ENCODE results near the gene MAGI3. TPM values are rescaled to one million over a fixed set of nuclear protein-coding genes. Genes with fewer than 3 reads are reported as not detected.
A peak's percentile ranks its signal among the peaks of the same experiment; 100 is the strongest.
"Not testable (repeated sequence)": the region's sequence is repeated elsewhere in the genome, so short reads cannot be mapped to it uniquely, and the experiment has no call there.

MAGI3 gene
- total RNA-seq, 1 donor from 2014 or later = 15.9 TPM

DNA sequence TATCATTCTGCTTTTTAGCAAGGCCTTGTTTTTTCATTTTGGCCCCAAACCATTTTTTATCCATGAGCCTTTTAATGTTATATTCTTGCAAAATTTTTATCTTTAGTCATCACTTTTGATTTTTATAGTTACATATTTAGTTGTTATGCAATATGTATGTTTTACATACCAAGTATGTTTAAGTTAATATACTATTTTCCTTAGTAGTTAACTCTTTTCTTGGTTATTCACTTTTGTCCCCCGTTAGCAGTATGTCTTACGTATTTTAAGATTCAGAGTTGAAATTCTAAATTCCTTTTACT lies 44.5 kb downstream of the MAGI3 start:
- DNase-seq (ENCODE audit: low spot score) = no peak
- intact Hi-C loops (cut with DNase I) = no loop called here
- ATAC-seq = no peak

- no peak for DNase-seq (ENCODE audit: low spot score)
- ATAC-seq = no peak
- intact Hi-C loops (cut with DNase I) = no loop called here
Measured at GRCh38 chr1:113437554-113438341, 47.4 kb downstream of the MAGI3 start.

DNA sequence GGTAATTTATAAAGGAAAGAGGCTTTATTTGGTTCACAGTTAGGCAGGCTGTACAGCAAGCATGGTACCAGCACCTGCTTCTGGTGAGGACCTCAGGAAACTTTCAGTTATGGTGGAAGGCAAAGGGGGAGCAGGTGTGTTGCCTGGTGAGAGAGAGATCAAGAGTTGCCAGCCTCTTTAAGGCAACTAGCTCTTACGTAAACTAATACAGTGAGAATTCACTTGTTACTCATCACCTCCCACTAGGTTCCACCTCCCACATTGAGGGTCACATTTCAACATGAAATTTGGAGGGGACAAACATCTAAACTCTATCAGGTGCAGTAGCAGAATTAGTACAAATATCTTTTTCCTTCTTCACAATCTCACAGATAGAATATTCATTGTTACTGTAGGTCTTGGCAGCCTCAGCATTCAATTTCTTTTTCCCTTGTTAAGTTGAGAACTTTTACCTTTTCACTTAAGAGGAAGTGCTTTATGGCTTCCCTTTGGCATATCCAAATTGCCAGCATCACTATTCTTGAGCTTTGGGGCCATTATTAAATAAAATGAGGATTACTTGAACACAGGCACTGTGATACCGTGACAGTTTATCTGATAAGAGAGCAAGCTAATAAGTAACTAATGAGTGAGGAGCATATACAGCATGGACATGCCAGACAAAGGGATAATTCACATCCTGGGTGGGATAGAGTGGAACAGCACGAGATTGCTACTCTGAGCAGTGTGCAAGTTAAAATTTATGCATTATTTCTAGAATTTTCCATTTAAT lies 48.4 kb downstream of the MAGI3 start:
- intact Hi-C loops (cut with DNase I) = no loop called here
- DNase-seq (ENCODE audit: low spot score) (no peak), ATAC-seq (no peak)

GRCh38 chr1:113439277-113439670 lies 49.0 kb downstream of the MAGI3 start:
- DNase-seq (ENCODE audit: low spot score) = no peak
- intact Hi-C loops (cut with DNase I) = no loop called here
- ATAC-seq = no peak

GRCh38 chr1:113442131-113442530 lies 51.8 kb downstream of the MAGI3 start:
- intact Hi-C loops (cut with DNase I) = no loop called here
- DNase-seq (ENCODE audit: low spot score) = no peak
- ATAC-seq = no peak

GRCh38 chr1:113444857-113445256 lies 54.5 kb downstream of the MAGI3 start:
- no peak for ATAC-seq
- DNase-seq (ENCODE audit: low spot score) = no peak
- intact Hi-C loops (cut with DNase I) = no loop called here

- intact Hi-C loops (cut with DNase I) = no loop called here
- no peak for ATAC-seq
- no peak for DNase-seq (ENCODE audit: low spot score)
Measured at GRCh38 chr1:113451710-113452109, 61.4 kb downstream of the MAGI3 start.

GRCh38 chr1:113452921-113453770 lies 62.8 kb downstream of the MAGI3 start:
- DNase-seq (ENCODE audit: low spot score) (no peak), ATAC-seq (peak; percentile 78)
- intact Hi-C loops (cut with DNase I) = no loop called here

DNA sequence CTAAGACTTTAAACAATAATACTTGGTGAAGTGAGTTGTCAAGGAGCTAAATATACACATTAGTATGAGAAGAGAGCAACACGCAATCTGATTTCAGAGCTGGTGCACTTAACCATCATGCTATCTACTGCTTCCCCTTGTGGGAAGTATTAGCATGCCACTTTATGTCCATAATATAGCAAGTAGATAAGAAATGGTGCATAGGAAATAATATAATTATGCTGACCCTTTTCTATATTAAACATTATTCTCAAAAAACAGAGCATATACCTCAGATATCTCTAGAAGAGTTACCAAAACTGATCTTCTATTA lies 63.4 kb downstream of the MAGI3 start:
- DNase-seq (ENCODE audit: low spot score) (no peak), ATAC-seq (peak; percentile 20)
- intact Hi-C loops (cut with DNase I) = no loop called here

DNA sequence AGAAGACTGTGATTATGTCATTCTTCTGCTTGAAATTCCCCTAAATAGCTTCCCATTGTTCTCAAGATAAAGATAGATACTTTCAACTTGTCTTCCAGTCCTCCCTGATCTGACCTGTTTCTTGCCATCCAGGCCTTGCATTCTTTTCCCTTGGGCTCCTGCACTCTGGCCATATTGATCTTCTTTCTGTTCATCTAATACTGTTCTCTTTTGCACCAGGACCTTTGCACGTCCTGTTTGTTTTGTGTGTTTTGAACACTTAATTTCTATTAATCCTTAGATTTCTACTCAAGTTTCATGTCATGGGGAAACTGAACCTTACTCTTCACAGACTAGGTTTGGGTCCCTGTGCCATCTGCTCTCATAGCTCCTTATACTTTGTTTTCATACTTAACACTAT lies 65.1 kb downstream of the MAGI3 start:
- intact Hi-C loops (cut with DNase I) = no loop called here
- ATAC-seq (no peak), DNase-seq (ENCODE audit: low spot score) (no peak)

- DNase-seq (ENCODE audit: low spot score) = no peak
- peak; percentile 80 for ATAC-seq
- intact Hi-C loops (cut with DNase I) = no loop called here
Measured at GRCh38 chr1:113456967-113457366, 66.7 kb downstream of the MAGI3 start.

- intact Hi-C loops (cut with DNase I) = no loop called here
- ATAC-seq = no peak
Measured at GRCh38 chr1:113459279-113459678, 69.0 kb downstream of the MAGI3 start.

DNA sequence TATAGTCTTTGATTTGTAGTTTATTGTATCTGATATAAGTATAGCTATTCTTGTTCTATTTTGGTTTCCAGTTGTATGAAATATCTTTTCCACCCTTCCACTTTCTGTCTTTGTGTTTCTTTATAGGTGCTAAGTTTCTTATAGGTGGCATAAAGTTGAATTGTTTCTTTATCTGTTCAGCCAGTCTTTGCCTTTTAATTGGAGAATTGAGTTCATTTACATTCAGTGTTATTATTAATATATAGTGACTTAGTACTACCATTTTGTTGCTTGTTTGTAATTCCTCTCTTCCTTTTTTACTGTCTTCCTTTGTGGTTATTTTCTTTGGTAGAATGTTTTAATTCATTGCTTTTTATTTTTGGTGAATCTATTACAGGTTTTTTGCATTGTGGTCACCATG lies 77.7 kb downstream of the MAGI3 start:
- intact Hi-C loops (cut with DNase I) = no loop called here
- no peak for ATAC-seq
- DNase-seq (ENCODE audit: low spot score) = no peak

More at GRCh38 chr1:113459279-113459678, 69.0 kb downstream of the MAGI3 start:
- no peak for DNase-seq (ENCODE audit: low spot score)

DNA sequence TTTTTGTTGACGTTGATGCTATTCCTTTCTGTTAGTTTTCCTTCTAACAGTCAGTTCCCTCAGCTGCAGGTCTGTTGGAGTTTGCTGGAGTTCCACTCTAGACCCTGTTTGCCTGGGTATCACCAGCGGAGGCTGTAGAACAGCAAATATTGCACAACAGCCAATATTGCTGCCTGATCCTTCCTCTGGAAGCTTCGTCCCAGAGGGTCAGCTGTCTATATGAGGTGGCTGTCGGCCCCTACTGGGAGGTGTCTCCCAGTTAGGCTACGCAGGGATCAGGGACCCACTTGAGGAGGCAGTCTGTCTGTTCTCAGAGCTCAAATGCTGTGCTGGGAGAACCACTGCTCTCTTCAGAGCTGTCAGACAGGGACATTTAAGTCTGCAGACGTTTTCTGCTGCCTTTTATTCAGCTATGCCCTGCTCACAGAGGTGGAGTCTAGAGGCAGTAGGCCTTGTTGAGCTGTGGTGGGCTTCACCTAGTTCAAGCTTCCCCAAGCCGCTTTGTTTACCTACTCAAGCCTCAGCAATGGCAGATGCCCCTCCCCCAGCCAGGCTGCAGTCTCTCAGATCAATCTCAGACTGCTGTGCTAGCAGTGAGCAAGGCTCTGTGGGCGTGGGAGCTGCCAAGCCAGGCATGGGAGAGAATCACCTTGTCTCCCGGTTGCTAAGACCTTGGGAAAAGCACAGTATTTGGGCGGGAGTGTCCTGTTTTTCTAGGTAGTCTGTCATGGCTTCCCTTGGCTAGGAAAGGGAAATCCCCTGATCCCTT lies 88.3 kb downstream of the MAGI3 start:
- intact Hi-C loops (cut with DNase I); DNase-seq (ENCODE audit: low spot score); ATAC-seq: not testable (repeated sequence)

DNA sequence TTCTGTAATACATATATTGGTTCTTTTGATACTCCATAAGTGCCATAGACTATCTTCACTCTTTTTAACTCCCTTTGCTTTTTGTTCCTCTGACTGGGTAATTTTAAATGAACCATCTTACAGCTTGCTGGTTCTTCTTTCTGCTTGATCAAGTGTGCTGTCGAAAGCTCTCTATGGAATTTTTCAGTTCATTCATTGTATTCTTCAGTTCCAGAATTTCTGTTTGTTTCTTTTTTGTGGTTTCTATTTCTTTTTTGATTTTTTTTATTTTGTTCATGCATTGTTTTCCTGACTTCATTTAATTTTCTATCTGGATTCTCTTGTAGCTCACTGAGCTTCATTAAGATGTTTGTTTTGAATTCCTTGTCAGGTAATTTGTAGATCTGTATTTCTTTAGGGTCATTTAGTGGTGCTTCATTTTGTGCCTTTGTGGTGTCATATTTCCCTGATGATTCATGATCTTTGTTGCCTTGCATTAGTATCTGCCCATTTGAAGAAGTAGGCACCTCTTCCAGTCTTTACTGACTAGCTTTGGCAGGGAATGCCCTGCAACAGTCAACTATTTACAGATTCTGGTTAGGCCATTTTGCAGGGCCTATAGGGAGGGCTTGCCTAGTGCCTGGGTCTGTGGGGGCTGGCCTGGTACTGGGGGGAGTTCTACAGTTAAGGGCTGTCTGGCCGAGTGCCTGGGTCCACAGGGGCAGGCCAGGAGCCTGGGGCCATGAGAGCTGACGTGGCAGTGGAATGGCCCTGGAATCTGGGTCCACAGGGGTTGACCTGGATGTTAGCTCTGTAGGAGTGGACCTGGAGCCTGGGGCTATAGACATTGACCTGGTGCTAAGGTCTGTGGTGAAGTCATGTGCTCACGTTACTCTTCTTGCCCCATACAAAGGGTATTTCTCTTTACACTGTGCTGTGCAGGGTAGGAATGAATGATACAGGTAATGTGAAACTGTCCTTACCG lies 89.7 kb downstream of the MAGI3 start:
- ATAC-seq (no peak), DNase-seq (ENCODE audit: low spot score) (no peak)
- intact Hi-C loops (cut with DNase I) = no loop called here

GRCh38 chr1:113485131-113485530 lies 94.8 kb downstream of the MAGI3 start:
- ATAC-seq; intact Hi-C loops (cut with DNase I); DNase-seq (ENCODE audit: low spot score): not testable (repeated sequence)

- ATAC-seq = no peak
- no peak for DNase-seq (ENCODE audit: low spot score)
- intact Hi-C loops (cut with DNase I) = no loop called here
Measured at GRCh38 chr1:113488576-113489177, 98.4 kb downstream of the MAGI3 start.

- no peak for ATAC-seq
- DNase-seq (ENCODE audit: low spot score) = no peak
- intact Hi-C loops (cut with DNase I) = no loop called here
Measured at GRCh38 chr1:113490384-113490783, 100.1 kb downstream of the MAGI3 start.

Measured in sciatic nerve (tissue), 2 donors.